Mucosa of stomach (tissue), 1 donor: ENCODE results near the gene SLFN13.

Source experiments
- H3K27me3 ChIP-seq: one replicate; pipeline ENCODE4 v1.7.0; 2013; ENCODE audit warnings: mild to moderate bottlenecking, low read length; ENCODE audit not compliant: control insufficient read depth, insufficient read depth
- H3K36me3 ChIP-seq: one replicate; pipeline ENCODE4 v1.7.0; 2013; ENCODE audit warnings: low read length; ENCODE audit not compliant: control insufficient read depth, insufficient read depth
- H3K4me1 ChIP-seq: one replicate; pipeline ENCODE4 v1.7.0; 2013; ENCODE audit warnings: mild to moderate bottlenecking, low read length; ENCODE audit not compliant: control insufficient read depth, insufficient read depth
- H3K4me3 ChIP-seq: one replicate; pipeline ENCODE4 v1.7.0; 2013; ENCODE audit warnings: low read length
- H3K9ac ChIP-seq: one replicate; pipeline ENCODE4 v1.7.0; 2013; ENCODE audit warnings: mild to moderate bottlenecking, low read length, moderate library complexity
- H3K9me3 ChIP-seq: one replicate; pipeline ENCODE4 v1.7.0; 2013; ENCODE audit warnings: mild to moderate bottlenecking, low read length, moderate library complexity; ENCODE audit not compliant: control insufficient read depth
- donor health status: Pancreatic carcinoma.

The SLFN13 gene, protein sequence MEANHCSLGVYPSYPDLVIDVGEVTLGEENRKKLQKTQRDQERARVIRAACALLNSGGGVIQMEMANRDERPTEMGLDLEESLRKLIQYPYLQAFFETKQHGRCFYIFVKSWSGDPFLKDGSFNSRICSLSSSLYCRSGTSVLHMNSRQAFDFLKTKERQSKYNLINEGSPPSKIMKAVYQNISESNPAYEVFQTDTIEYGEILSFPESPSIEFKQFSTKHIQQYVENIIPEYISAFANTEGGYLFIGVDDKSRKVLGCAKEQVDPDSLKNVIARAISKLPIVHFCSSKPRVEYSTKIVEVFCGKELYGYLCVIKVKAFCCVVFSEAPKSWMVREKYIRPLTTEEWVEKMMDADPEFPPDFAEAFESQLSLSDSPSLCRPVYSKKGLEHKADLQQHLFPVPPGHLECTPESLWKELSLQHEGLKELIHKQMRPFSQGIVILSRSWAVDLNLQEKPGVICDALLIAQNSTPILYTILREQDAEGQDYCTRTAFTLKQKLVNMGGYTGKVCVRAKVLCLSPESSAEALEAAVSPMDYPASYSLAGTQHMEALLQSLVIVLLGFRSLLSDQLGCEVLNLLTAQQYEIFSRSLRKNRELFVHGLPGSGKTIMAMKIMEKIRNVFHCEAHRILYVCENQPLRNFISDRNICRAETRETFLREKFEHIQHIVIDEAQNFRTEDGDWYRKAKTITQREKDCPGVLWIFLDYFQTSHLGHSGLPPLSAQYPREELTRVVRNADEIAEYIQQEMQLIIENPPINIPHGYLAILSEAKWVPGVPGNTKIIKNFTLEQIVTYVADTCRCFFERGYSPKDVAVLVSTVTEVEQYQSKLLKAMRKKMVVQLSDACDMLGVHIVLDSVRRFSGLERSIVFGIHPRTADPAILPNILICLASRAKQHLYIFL

DNA sequence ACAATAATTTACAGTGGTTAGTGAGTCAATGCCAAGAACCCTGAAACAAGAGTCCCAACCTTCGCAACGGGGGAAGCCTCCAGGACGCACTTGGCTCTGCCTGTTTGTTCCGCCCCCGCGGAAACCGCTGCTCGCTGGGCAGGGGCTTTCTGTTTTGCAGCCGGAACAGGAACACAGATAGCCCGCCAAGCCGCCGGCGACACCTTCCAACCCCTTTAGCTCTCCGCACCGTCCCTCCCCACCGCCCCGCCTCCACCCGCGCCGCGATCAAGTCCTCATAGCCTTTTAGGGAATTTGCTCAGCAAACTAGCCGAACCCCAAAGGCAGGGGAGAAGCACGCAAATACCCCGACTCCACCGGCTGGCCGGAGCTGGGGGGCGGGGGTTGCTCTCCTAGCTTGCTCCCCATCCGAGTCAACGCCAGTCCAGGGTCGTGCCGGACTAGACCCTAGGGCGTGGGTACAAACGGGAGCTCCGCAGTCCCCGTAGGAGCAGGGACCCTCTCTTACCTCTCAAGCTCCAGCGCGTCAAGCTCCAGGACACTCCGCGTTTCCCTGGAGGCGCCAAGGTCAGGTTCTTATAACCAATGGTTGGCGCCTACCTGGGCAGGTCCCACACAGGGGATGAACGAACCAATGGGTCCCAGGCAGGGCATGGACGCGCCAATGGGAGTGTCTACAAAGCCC lies at the start of gene SLFN13:
Gene SLFN13, minus strand, starts transcription at position 553 of the 685 bp plus-strand sequence. CDS start 3,086 bp downstream, outside the sequence.
- no peaks in the 10 kb centered on the region for H3K36me3 ChIP-seq
- peak within 1 kb of the TSS; percentile 75 for H3K9ac ChIP-seq
- H3K27me3 ChIP-seq, result peaks cover 10% of the 10 kb centered on the region
- no peaks in the 10 kb centered on the region for H3K9me3 ChIP-seq
- H3K4me3 ChIP-seq, result peak within 1 kb of the TSS; percentile 23
- peaks cover 18% of the 10 kb centered on the region for H3K4me1 ChIP-seq

DNA sequence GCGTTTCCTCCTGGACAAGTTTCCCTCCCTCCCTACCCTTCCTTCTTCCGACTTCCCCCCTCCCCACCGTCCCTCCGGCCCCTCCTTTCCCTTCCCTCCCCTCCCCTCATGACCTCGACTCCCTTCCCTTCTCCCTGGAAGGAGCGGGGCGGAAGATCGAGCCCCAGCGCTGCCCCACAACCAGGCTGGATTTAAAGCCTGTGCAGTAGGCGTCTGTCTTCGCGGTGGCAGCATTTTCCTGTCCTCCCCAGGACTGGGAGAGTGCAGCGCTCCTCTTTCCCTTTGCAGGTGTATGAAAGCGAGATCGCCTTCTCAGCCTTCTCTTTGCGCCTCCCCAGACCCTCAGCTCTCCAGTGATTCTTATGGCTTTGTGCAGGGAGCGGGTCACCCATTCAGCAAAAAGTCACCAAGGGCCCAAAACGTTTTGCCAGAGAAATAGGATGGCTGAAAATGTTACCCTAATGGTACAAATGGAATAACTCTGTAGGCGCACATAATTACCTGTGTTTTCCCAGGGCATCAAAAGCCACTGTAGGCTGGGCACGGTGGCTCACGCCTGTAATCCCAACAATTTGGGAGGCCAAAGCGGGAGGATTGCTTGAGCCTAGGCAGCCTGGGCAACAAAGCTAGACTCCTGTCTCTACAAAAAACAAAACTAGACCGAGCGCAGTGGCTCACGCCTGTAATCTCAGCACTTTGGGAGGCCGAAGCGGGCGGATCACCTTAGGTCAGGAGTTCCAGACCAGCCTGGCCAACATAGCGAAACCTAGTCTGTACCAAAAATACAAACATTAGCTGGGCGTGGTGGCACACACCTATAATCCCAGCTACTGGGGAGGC lies 48.1 kb upstream of the SLFN13 start:
- Histone ChIP-seq H3K4me1 (peaks cover 5% of the 10 kb centered on the region), H3K4me3 (no peak overlapping the region), H3K36me3 (no peaks in the 10 kb centered on the region), H3K9ac (no peak overlapping the region), H3K27me3 (peaks cover 82% of the 10 kb centered on the region), H3K9me3 (no peaks in the 10 kb centered on the region)

DNA sequence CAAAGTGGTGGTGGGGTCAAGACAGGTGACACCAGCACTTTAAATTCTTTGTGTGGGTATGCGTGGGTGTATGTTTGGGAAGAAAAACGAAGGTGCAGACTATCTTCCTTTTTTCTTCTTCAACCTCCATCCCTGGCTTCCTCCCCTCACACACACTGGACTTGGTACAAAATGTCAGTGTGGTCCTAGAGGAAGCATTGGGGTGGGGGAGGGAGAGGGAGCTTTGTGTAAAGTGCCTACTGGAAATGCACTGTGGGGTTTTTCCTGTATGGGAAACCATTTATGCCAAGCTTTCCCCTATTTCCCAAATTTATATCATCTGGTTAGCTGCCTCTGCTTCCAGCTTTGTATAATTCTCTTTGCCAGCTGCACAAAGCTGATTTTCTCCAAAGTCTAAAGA lies 44.5 kb upstream of the SLFN13 start:
- H3K27me3 ChIP-seq, result peaks cover 91% of the 10 kb centered on the region
- no peaks in the 10 kb centered on the region for H3K36me3 ChIP-seq
- no peak overlapping the region for H3K9ac ChIP-seq
- peaks cover 5% of the 10 kb centered on the region for H3K4me1 ChIP-seq
- H3K9me3 ChIP-seq, result no peaks in the 10 kb centered on the region
- H3K4me3 ChIP-seq, result no peak overlapping the region

DNA sequence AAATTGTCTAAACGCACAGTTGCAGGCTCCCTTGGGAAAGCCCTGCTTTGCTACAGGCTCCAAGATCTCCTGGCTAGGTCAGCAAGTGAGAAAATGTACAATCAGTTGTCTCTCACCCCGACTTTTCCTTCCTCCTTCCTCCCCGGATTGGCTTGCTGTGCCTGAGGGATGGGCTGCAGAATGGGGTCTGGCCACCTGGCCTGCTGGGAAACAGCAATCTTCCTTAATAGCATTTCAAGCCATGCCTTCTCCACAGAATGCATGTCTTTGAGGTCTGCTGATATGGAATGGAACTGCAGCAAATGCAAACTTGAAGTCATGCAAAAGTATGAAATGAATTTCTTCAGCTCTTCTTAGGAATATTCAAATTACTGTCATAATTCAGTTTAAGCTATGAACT lies 42.9 kb upstream of the SLFN13 start:
- H3K4me3 ChIP-seq, result no peak overlapping the region
- no peak overlapping the region for H3K9ac ChIP-seq
- H3K4me1 ChIP-seq, result peaks cover 9% of the 10 kb centered on the region
- H3K9me3 ChIP-seq, result no peaks in the 10 kb centered on the region
- H3K36me3 ChIP-seq, result no peaks in the 10 kb centered on the region
- H3K27me3 ChIP-seq, result peaks cover 92% of the 10 kb centered on the region

DNA sequence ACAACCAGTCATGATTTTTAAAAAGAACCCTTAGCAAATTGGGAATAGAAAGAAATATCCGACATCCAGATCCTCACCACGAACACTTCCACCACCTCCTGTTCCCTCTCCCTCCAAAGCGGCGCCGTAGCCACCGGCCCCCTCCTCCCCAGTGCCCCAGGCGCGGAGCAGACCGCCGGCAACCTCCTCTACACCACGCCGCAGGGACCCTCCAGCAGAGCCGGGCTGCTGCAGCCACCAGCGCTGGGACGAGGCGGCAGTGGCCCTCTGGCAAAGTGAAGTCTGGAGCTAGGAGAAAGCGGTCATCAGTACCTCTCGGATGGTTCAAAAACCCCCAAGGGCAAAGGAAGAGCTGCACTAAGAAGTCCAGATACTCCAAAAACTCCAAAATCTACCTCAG lies 41.4 kb upstream of the SLFN13 start:
- Histone ChIP-seq H3K27me3 (peaks cover 77% of the 10 kb centered on the region), H3K4me3 (no peak overlapping the region), H3K9ac (no peak overlapping the region), H3K9me3 (no peaks in the 10 kb centered on the region), H3K36me3 (no peaks in the 10 kb centered on the region), H3K4me1 (peaks cover 9% of the 10 kb centered on the region)

DNA sequence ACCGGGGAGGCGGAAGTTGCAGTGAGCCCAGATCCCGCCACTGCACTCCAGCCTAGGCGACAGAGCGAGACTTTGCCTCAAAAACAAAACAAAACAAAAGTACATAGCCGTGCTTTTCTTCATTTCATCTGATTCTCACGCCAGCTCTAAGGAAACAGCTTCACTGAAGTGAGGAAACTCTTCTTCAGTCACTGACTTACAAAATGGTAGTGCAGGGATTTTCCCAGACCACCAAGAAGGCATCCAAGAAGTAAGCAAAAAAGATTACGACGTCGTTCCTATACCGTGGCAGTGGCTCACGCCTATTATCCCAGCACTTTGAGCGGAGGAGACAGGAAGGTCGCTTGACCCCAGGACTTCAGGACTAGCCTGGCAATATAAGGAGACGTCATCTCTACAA lies 40.4 kb upstream of the SLFN13 start:
- H3K27me3 ChIP-seq, result peaks cover 70% of the 10 kb centered on the region
- no peaks in the 10 kb centered on the region for H3K36me3 ChIP-seq
- H3K4me3 ChIP-seq, result no peak overlapping the region

DNA sequence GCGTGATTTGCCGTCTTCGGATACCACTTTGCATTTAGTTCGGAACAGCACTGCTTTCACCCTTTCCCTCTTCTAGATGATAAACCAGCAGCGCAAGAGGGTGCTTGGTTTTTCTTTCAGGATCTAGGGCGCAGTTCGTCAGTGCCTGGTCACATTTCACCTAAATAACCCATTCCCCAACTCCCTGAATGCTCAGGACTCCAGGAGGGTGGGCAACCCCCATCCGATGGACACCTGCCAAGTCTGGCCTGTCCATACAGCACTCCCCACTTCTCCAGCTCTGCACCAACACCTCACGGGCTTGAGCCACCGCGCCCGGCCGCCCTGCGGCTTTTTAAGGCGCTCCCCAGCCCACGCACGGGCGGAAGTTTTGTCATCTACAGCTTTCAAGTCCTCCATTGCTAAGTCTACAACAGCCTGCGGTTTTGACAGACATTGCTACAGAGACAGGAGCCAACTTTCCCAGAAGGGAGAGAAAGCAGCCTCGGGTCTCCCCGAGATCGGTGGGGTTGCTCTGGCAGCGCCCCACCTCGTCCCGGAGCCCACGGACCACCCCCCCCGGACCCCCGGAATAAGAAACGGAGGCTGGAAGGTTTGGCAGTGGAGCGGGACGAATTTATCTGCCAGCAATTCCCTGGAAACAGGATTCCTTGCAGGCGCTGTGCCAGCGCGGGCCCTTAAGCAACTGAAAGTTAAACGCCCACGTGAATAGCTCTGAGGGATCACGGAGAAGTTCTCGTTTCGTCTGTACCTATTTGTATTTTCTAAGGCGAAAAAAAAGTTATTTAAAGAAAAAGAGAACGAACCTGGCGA lies 38.6 kb upstream of the SLFN13 start:
- peaks cover 51% of the 10 kb centered on the region for H3K27me3 ChIP-seq
- H3K36me3 ChIP-seq, result no peaks in the 10 kb centered on the region
- H3K9ac ChIP-seq, result peak overlapping the region; percentile 75
- peak overlapping the region; percentile 52 for H3K4me3 ChIP-seq
- no peaks in the 10 kb centered on the region for H3K9me3 ChIP-seq
- peaks cover 9% of the 10 kb centered on the region for H3K4me1 ChIP-seq

More for the DNA sequence above, 40.4 kb upstream of the SLFN13 start:
- H3K9ac ChIP-seq, result no peak overlapping the region
- H3K9me3 ChIP-seq, result no peaks in the 10 kb centered on the region
- peaks cover 9% of the 10 kb centered on the region for H3K4me1 ChIP-seq

DNA sequence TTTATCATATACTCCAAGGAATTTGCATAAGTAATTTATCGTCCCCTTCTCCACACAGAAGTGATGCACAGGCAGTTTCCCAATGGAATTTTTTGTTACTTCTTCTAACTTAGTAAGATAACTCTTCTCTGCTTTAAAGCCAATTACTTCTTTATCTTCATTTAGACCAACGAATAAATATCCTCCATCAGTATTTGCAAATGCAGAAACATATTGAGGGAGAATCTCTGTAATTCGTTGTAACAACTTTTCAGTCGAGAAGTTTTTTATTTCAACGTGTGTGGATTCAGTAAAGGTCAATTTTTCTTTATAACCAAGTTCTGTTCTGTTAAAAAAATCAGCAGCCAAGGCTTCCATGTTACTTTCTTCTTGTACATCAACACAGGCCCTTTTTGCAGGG lies 30.7 kb upstream of the SLFN13 start:
- Histone ChIP-seq H3K4me1 (no peaks in the 10 kb centered on the region), H3K27me3 (no peaks in the 10 kb centered on the region), H3K9ac (no peak overlapping the region), H3K4me3 (no peak overlapping the region), H3K36me3 (no peaks in the 10 kb centered on the region), H3K9me3 (peaks cover 5% of the 10 kb centered on the region)

DNA sequence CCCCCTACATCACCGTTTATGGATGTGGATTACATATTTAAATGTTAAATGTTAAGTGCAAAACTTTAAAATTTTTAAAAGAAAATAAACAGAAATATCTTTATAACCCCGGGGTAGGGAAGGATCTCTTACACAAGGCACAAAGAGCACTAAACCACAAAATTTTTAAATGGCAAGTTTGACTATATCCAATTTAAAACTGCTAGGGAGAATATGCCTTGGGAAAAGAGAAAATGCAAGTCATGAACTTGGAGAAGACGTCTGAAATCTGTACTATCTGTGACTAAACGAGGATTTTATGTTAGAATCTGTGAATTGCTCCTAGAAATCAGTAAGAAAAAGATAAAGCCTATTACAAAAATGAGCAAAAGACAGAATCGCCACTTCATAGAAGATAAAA lies 28.7 kb upstream of the SLFN13 start:
- no peaks in the 10 kb centered on the region for H3K27me3 ChIP-seq
- no peak overlapping the region for H3K9ac ChIP-seq
- H3K4me3 ChIP-seq, result no peak overlapping the region
- no peaks in the 10 kb centered on the region for H3K4me1 ChIP-seq
- H3K9me3 ChIP-seq, result peaks cover 5% of the 10 kb centered on the region
- H3K36me3 ChIP-seq, result no peaks in the 10 kb centered on the region

DNA sequence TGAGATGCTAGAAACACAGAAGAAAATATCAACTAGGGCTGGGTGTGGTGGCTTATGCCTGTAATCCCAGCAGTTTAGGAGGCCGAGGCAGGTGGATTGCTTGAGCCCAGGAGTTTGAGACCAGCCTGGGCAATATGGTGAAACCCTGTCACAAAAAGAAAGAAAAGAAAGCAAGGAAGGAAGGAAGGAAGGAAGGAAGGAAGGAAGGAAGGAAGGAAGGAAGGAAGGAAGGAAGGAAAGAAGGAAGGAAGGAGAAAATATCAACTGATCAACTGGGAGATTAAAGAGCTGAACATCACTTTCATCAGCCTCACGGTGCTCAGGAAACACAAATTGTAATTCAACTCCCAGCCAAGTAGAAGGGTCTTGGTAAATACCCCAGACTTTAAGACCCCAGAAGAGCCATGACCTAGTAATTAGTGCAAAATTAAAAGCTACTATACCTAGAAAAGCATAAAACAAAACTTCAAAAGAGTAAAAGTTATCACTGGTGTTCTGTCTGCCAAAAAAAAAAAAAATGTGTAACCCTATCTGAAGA lies 27.8 kb upstream of the SLFN13 start:
- H3K9me3 ChIP-seq, result peaks cover 5% of the 10 kb centered on the region
- no peaks in the 10 kb centered on the region for H3K4me1 ChIP-seq
- no peaks in the 10 kb centered on the region for H3K27me3 ChIP-seq

More for the DNA sequence above, 27.8 kb upstream of the SLFN13 start:
- Histone ChIP-seq H3K4me3 (no peak overlapping the region), H3K9ac (no peak overlapping the region), H3K36me3 (no peaks in the 10 kb centered on the region)
